Measurements from ENCODE around the gene BAIAP2. TPM values are rescaled to one million over a fixed set of nuclear protein-coding genes. Genes with fewer than 3 reads are reported as not detected.

BAIAP2 gene
- total and polyA plus RNA-seq, 2 of the 13 experiments (the other 11 are each of a cell fraction or from before 2014, with no cell fraction given) = 22.5 to 24.0 TPM

DNA sequence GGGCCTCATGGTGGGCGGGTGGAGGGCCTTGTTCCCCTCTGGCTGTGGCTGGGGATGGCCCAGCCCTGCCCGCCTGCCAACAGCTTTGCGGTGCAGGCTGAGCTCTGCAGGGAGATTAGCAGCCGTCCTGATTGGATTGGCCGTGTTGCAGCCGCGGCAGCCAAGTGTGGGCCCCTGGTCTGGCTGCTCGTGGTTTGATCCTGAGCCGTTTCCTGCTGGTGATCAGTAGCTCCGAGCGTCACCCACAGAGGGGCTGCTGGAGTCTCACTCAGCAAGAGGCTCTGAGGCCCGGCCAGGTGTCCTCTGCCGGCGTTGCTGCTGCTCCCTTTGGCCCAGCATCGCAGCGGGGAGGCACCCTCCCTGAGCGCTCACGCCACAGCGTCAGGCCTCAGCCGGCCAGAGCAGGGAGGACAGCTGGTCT lies 32.5 kb downstream of the BAIAP2 start:
- Histone ChIP-seq H4K20me1 (ENCODE audit: insufficient read depth, low read length) (no peaks in the 10 kb centered on the region; the same call in 1 of the 2 replicates), H3K27me3 (ENCODE audit: control insufficient read depth in 1 of 2, insufficient read depth in 2 of 2, low read length in 2 of 2) (no peaks in the 10 kb centered on the region), H3K27ac (ENCODE audit: extremely low read length, insufficient read depth, low read length) (no peak overlapping the region), H3K4me2 (ENCODE audit: low read depth, low read length) (no peak overlapping the region), H3K9me3 (ENCODE audit: low read length) (no peaks in the 10 kb centered on the region), H3K79me2 (ENCODE audit: insufficient read depth, low read length) (no peaks in the 10 kb centered on the region), H3K4me1 (ENCODE audit: insufficient read depth, low read length) (peaks cover 34% of the 10 kb centered on the region), H3K36me3 (replicated peaks in 1 of 2; ENCODE audit: control insufficient read depth in 1 of 2, insufficient read depth in 2 of 2, low read length in 2 of 2) (peaks cover 9 to 13% of the 10 kb centered on the region in 2 experiments; a peak in 4 of 5 replicates), H2AFZ (ENCODE audit: low read length) (no peak overlapping the region), H3K4me3 (replicated peaks in 1 of 3; ENCODE audit: insufficient read depth in 1 of 3, low read depth in 2 of 3, low read length in 3 of 3) (no peak overlapping the region), H3K9ac (ENCODE audit: insufficient read depth, low read depth, low read length) (no peak overlapping the region)
- CTCF ChIA-PET (ENCODE audit: low intra/inter-chr PET ratio, low total read pairs) = no interaction called here
- ATAC-seq (no peak), DNase-seq (ENCODE audit: low spot score) (no peak), FAIRE-seq (no peak)
- in situ Hi-C loops (cut with HindIII; ENCODE audit: extremely low pct_ligation_motif_present, low pct_unique_long_range_greater_than_20kb) = no loop called here
- BruUV-seq (replicated peaks) = no TSS peak
- TF ChIP-seq, protein P1, sequence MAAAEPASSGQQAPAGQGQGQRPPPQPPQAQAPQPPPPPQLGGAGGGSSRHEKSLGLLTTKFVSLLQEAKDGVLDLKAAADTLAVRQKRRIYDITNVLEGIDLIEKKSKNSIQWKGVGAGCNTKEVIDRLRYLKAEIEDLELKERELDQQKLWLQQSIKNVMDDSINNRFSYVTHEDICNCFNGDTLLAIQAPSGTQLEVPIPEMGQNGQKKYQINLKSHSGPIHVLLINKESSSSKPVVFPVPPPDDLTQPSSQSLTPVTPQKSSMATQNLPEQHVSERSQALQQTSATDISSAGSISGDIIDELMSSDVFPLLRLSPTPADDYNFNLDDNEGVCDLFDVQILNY (CRISPR knock-in tag; conservative IDR thresholded peaks at IDR 0.05) = no peak
- TF ChIP-seq NBN (conservative IDR thresholded peaks at IDR 0.05) (no peak), GFI1 (CRISPR knock-in tag; IDR thresholded peaks at IDR 0.05; ENCODE audit: borderline replicate concordance) (no peak), AGO2 (optimal IDR thresholded peaks at IDR 0.05; ENCODE audit: low read depth, low read length) (peak; percentile 25), ZBTB7A (CRISPR knock-in tag; IDR thresholded peaks at IDR 0.05) (no peak), ZNF589 (CRISPR knock-in tag; conservative IDR thresholded peaks at IDR 0.05) (no peak), CHD2 (IDR thresholded peaks at IDR 0.05; ENCODE audit: low read depth, low read length) (no peak), ZNF225 (CRISPR knock-in tag; IDR thresholded peaks at IDR 0.05) (no peak), ZNF274 (CRISPR knock-in tag; IDR thresholded peaks at IDR 0.05) (0 out of 2 replicates have a peak, but pooled peaks have one; percentile 32), HIVEP1 (CRISPR knock-in tag; IDR thresholded peaks at IDR 0.05) (no peak)
- TF ChIP-seq, protein P2, sequence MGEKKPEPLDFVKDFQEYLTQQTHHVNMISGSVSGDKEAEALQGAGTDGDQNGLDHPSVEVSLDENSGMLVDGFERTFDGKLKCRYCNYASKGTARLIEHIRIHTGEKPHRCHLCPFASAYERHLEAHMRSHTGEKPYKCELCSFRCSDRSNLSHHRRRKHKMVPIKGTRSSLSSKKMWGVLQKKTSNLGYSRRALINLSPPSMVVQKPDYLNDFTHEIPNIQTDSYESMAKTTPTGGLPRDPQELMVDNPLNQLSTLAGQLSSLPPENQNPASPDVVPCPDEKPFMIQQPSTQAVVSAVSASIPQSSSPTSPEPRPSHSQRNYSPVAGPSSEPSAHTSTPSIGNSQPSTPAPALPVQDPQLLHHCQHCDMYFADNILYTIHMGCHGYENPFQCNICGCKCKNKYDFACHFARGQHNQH (CRISPR knock-in tag; IDR thresholded peaks at IDR 0.05) = no peak
- POLR2A ChIA-PET = interaction anchor here (0.6 kb wide), 1 partner anchor 395 kb away, joined by 3 read pairs; no protein-coding TSS in a partner anchor
- intact Hi-C loops (cut with micrococcal nuclease; ENCODE audit: unreplicated experiment) = no loop called here
- WGBS (ENCODE audit: low lambda C conversion rate) = 100% methylated on average over 9 of the region's 20 CpGs
